B cell (primary cell): ENCODE data around the gene METAP1D. TPM values are rescaled to one million over a fixed set of nuclear protein-coding genes. Genes with fewer than 3 reads are reported as not detected.
"Not testable (repeated sequence)": the region's sequence is repeated elsewhere in the genome, so short reads cannot be mapped to it uniquely, and the experiment has no call there.

ENCODE experiments used
- ATAC-seq: fragments of 200-7000 bp; cut with Tn5 transposase; one replicate; pipeline ENCODE4 v1.10.0; 2021; ENCODE audit warnings: low read depth, mild to moderate bottlenecking, moderate number of reproducible peaks, moderate library complexity
- CTCF ChIA-PET: fragments of 350-600 bp; sonication (Branson Sonifier 250); formaldehyde crosslinking; loops from one replicate; lab custom pipeline; 2021; ENCODE audit warnings: antibody characterized with exemption, inconsistent platforms; lab: Charles Lee
- POLR2A ChIA-PET: fragments of 350-600 bp; sonication (Branson Sonifier 250); formaldehyde crosslinking; loops from one replicate; lab custom pipeline; 2021; ENCODE audit warnings: antibody characterized with exemption; lab: Charles Lee
- DNase-seq: peaks from one replicate; pipeline ENCODE4 v3.0.0; 2013
- H2AFZ ChIP-seq: 2 replicates; pipeline ENCODE4 v1.6.1; 2012; ENCODE audit warnings: mild to moderate bottlenecking, low read depth, low read length; ENCODE audit not compliant: insufficient read depth, poor library complexity, severe bottlenecking
- H3K27ac ChIP-seq, 2 donors: 1 replicate in 1 of 2; 2 replicates in 1 of 2; pipeline ENCODE4 v1.5.1; 2012 to 2013; ENCODE audit warnings: low read length in 2 of 2, mild to moderate bottlenecking in 2 of 2, moderate library complexity in 1 of 2
- H3K27me3 ChIP-seq, 4 experiments: fragments of 200-600 bp in 1 of 4; sonication (generic) in 1 of 4; replicated peaks in 1 of 4; 1 replicate in 2 of 4; 2 replicates in 2 of 4; pipeline versions ENCODE4 v1.6.1 to v1.7.0; 2013 to 2016; ENCODE audit warnings: low read length in 3 of 4, mild to moderate bottlenecking in 2 of 4, mixed read lengths in 1 of 4, moderate library complexity in 1 of 4; ENCODE audit not compliant: insufficient read depth in 4 of 4, control insufficient read depth in 3 of 4; ENCODE audit errors: control extremely low read depth in 1 of 4
- H3K36me3 ChIP-seq, 2 experiments: replicated peaks in 1 of 2; 1 replicate in 1 of 2; 2 replicates in 1 of 2; pipeline versions ENCODE4 v1.6.1 to v1.7.1; 2013; ENCODE audit warnings: low read length in 1 of 2; ENCODE audit not compliant: insufficient read depth in 2 of 2, control insufficient read depth in 1 of 2; ENCODE audit errors: control extremely low read depth in 1 of 2, extremely low read depth in 1 of 2
- H3K4me1 ChIP-seq, 2 donors: fragments of 200-600 bp in 1 of 2; sonication (generic) in 1 of 2; 1 replicate in 1 of 2; 2 replicates in 1 of 2; pipeline versions ENCODE4 v1.5.1 to v1.6.1; 2013 to 2017; ENCODE audit warnings: low read length in 2 of 2; ENCODE audit not compliant: control insufficient read depth in 2 of 2, insufficient read depth in 2 of 2
- H3K4me2 ChIP-seq: replicated peaks from 2 replicates; pipeline ENCODE3; 2012; ENCODE audit warnings: mild to moderate bottlenecking, low read depth, low read length; ENCODE audit not compliant: poor library complexity, severe bottlenecking
- H3K4me3 ChIP-seq, 5 experiments: fragments of 200-600 bp in 1 of 5; sonication (generic) in 1 of 5; 1 replicate in 3 of 5; 2 replicates in 2 of 5; pipeline versions ENCODE4 v1.5.1 to v1.7.0; 2011 to 2016; ENCODE audit warnings: low read length in 4 of 5, mild to moderate bottlenecking in 4 of 5, low read depth in 2 of 5, control low read depth in 1 of 5, moderate library complexity in 1 of 5; ENCODE audit not compliant: insufficient read depth in 1 of 5; ENCODE audit errors: control extremely low read depth in 1 of 5, extremely low read depth in 1 of 5
- H3K79me2 ChIP-seq: fragments of 200-600 bp; sonication (generic); one replicate; pipeline ENCODE4 v1.6.0; 2016; ENCODE audit warnings: low read length; ENCODE audit not compliant: control insufficient read depth, insufficient read depth
- H3K9ac ChIP-seq: fragments of 200-600 bp; sonication (generic); 2 replicates; pipeline ENCODE4 v1.6.1; 2017; ENCODE audit warnings: mild to moderate bottlenecking, low read length, moderate library complexity
- H3K9me3 ChIP-seq, 3 donors: one replicate each; pipeline versions ENCODE4 v1.6.1 to v1.7.1; 2013; ENCODE audit warnings: low read length in 2 of 3; ENCODE audit not compliant: control insufficient read depth in 2 of 3, insufficient read depth in 1 of 3; ENCODE audit errors: control extremely low read depth in 1 of 3
- H4K20me1 ChIP-seq: 2 replicates; pipeline ENCODE4 v1.6.0; 2012; ENCODE audit warnings: mild to moderate bottlenecking, low read length; ENCODE audit not compliant: insufficient read depth, control insufficient read depth, poor library complexity, severe bottlenecking
- H3K27ac Mint-ChIP-seq: one replicate; pipeline ENCODE4 v1.8.0; 2021; ENCODE audit warnings: mixed read lengths
- H3K27me3 Mint-ChIP-seq: one replicate; pipeline ENCODE4 v1.8.0; 2021; ENCODE audit warnings: mixed read lengths
- H3K4me1 Mint-ChIP-seq: one replicate; pipeline ENCODE4 v1.8.0; 2021; ENCODE audit warnings: mixed read lengths
- H3K4me3 Mint-ChIP-seq: one replicate; pipeline ENCODE4 v1.8.0; 2021; ENCODE audit warnings: mixed read lengths
- H3K9me3 Mint-ChIP-seq: one replicate; pipeline ENCODE4 v1.8.0; 2022; ENCODE audit warnings: mixed read lengths; ENCODE audit not compliant: insufficient read depth
- EZH2 ChIP-seq: IDR thresholded peaks from 2 replicates; pipeline ENCODE4 v1.6.1; 2012; ENCODE audit warnings: borderline replicate concordance, low read depth, mild to moderate bottlenecking, moderate library complexity, low read length; ENCODE audit not compliant: insufficient read depth, poor library complexity, severe bottlenecking
- WGBS: methylation state at CpG from one replicate; pipeline ENCODE4 v1.1.5; 2013; ENCODE audit warnings: missing lambda C conversion rate; ENCODE audit not compliant: insufficient coverage; 5-methylcytosine and 5-hydroxymethylcytosine counted together
- intact Hi-C: fragments of 100-400 bp; cut with micrococcal nuclease; formaldehyde crosslinking; loops from one replicate; pipeline ENCODE4 v1.10.0; 2022
- polyA plus RNA-seq: library from polyadenylated mRNA; depleted of rRNA; stranded (reverse); fragments of >200 nt; gene quantifications from 2 replicates; pipeline ENCODE4 v1.2.3, GENCODE V29; 2012
- total RNA-seq, 2 donors: library from RNA; stranded (reverse); fragments of 120-200 nt in 1 of 2; gene quantifications; 1 replicate in 1 of 2; 2 replicates in 1 of 2; pipeline versions ENCODE4 v1.2.3 to v1.2.4, GENCODE V29; 2013 to 2022
- TF ChIP-seq, protein P1 (sequence below): fragments of 200-600 bp; IDR thresholded peaks from one replicate; pipeline ENCODE4 v1.8.0; 2022; ENCODE audit warnings: antibody characterized with exemption, mild to moderate bottlenecking

METAP1D gene
- total and polyA plus RNA-seq, 2 donors (not counting 1 experiment from before 2014, with no cell fraction given) = 7.8 to 8.9 TPM

- H3K27me3 Mint-ChIP-seq = no peaks in the 10 kb centered on the region
Observed at GRCh38 chr2:172056293-172056692, 56.5 kb downstream of the METAP1D start.

DNA sequence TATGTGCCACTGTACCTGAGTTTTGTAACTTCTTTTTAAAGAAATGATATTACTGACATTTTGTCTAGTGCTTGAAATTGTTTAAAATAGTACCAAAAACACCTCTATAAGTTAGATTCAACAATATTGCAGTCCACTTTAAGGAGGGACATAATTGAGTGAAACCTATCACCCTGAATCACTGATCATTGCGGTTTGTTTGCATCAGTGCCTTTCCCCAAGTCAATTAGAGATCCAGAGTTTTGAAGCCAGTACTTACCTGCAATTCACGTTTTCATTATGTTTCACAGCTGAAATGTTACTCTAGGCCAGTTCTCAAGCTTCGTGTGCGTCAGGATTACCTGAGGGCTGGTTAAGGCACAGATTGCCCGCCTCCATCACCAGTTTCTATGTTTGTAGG, 58.9 kb downstream of the METAP1D start:
- 98% methylated on average over 4 of the region's 5 CpGs for WGBS
- H3K27me3 Mint-ChIP-seq = no peaks in the 10 kb centered on the region
- POLR2A ChIA-PET = no interaction called here
- H3K27ac ChIP-seq = no peak overlapping the region
- H3K27me3 ChIP-seq = no peaks in the 10 kb centered on the region
- no peaks in the 10 kb centered on the region for H3K79me2 ChIP-seq
- intact Hi-C loops = no loop called here
- no peak overlapping the region for H3K4me2 ChIP-seq
- no peak overlapping the region for H3K27ac Mint-ChIP-seq
- ATAC-seq (no peak), DNase-seq (no peak)
- H3K9me3 Mint-ChIP-seq = no peaks in the 10 kb centered on the region
- H3K4me3 Mint-ChIP-seq = no peak overlapping the region
- no peaks in the 10 kb centered on the region for H3K4me1 ChIP-seq
- H3K9me3 ChIP-seq = no peaks in the 10 kb centered on the region
- peaks cover 0 to 2% of the 10 kb centered on the region in 2 experiments for H3K36me3 ChIP-seq
- no peak overlapping the region for H3K4me3 ChIP-seq
- no peak overlapping the region for H2AFZ ChIP-seq
- H3K4me1 Mint-ChIP-seq = no peaks in the 10 kb centered on the region
- no peaks in the 10 kb centered on the region for H4K20me1 ChIP-seq
- H3K9ac ChIP-seq = no peak overlapping the region
- CTCF ChIA-PET = no interaction called here
- TF ChIP-seq EZH2 = no peak
- TF ChIP-seq, protein P1, sequence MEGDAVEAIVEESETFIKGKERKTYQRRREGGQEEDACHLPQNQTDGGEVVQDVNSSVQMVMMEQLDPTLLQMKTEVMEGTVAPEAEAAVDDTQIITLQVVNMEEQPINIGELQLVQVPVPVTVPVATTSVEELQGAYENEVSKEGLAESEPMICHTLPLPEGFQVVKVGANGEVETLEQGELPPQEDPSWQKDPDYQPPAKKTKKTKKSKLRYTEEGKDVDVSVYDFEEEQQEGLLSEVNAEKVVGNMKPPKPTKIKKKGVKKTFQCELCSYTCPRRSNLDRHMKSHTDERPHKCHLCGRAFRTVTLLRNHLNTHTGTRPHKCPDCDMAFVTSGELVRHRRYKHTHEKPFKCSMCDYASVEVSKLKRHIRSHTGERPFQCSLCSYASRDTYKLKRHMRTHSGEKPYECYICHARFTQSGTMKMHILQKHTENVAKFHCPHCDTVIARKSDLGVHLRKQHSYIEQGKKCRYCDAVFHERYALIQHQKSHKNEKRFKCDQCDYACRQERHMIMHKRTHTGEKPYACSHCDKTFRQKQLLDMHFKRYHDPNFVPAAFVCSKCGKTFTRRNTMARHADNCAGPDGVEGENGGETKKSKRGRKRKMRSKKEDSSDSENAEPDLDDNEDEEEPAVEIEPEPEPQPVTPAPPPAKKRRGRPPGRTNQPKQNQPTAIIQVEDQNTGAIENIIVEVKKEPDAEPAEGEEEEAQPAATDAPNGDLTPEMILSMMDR = no peak

More at GRCh38 chr2:172056293-172056692, 56.5 kb downstream of the METAP1D start:
- Histone ChIP-seq H3K9me3 (no peaks in the 10 kb centered on the region), H3K9ac (no peak overlapping the region), H3K27me3 (no peaks in the 10 kb centered on the region), H4K20me1 (no peaks in the 10 kb centered on the region), H3K79me2 (no peaks in the 10 kb centered on the region), H3K4me3 (no peak overlapping the region), H3K4me1 (no peaks in the 10 kb centered on the region), H2AFZ (no peak overlapping the region), H3K27ac (no peak overlapping the region), H3K4me2 (no peak overlapping the region), H3K36me3 (no peaks in the 10 kb centered on the region)
- Mint-ChIP-seq H3K27ac (no peak overlapping the region), H3K9me3 (no peaks in the 10 kb centered on the region), H3K4me3 (no peak overlapping the region), H3K4me1 (no peaks in the 10 kb centered on the region)
- ChIA-PET CTCF (no interaction called here), POLR2A (no interaction called here)
- ATAC-seq (no peak), DNase-seq (no peak)
- intact Hi-C loops = no loop called here
- WGBS = 78% methylated on average over 1 of the region's 2 CpGs
- no peak for TF ChIP-seq EZH2
- TF ChIP-seq, protein P1 = no peak

- H3K79me2 ChIP-seq, intact Hi-C loops, H3K4me3 ChIP-seq, H2AFZ ChIP-seq, H4K20me1 ChIP-seq, H3K27ac Mint-ChIP-seq, DNase-seq, POLR2A ChIA-PET, H3K9me3 ChIP-seq, H3K27ac ChIP-seq, H3K4me1 Mint-ChIP-seq, H3K4me1 ChIP-seq, H3K9me3 Mint-ChIP-seq, ATAC-seq, H3K4me3 Mint-ChIP-seq, H3K4me2 ChIP-seq, H3K9ac ChIP-seq, H3K27me3 ChIP-seq, H3K36me3 ChIP-seq, H3K27me3 Mint-ChIP-seq: not testable (repeated sequence)
- WGBS = 100% methylated on average over 3 of the region's 5 CpGs
- CTCF ChIA-PET = interaction anchor here (0.7 kb wide), 1 partner anchor 863 kb away, joined by 4 read pairs; no protein-coding TSS in a partner anchor
Observed at GRCh38 chr2:172060118-172060517, 60.4 kb downstream of the METAP1D start.
